Measurements from ENCODE around the gene LRRC8E. TPM values are rescaled to one million over a fixed set of nuclear protein-coding genes. Genes with fewer than 3 reads are reported as not detected.
A peak's percentile ranks its signal among the peaks of the same experiment; 100 is the strongest.
"Not testable (repeated sequence)": the region's sequence is repeated elsewhere in the genome, so short reads cannot be mapped to it uniquely, and the experiment has no call there.

LRRC8E gene
- total and polyA plus RNA-seq, 2 donors: 1.1 to 1.3 TPM

- DNase-seq (ENCODE audit: extremely low spot score): no peak
- H3K4me1 ChIP-seq (ENCODE audit: insufficient read depth): no peaks in the 10 kb centered on the region
- no peak overlapping the region for H3K27ac ChIP-seq (ENCODE audit: low read depth)
- no peak overlapping the region for H3K4me3 ChIP-seq (ENCODE audit: low read depth, low read length)
- 73% methylated on average over 18 of the region's 18 CpGs for WGBS
- no peaks in the 10 kb centered on the region for H3K36me3 ChIP-seq (ENCODE audit: insufficient read depth)
Measured at GRCh38 chr19:7879111-7879807, 9.1 kb upstream of the LRRC8E start.

DNA sequence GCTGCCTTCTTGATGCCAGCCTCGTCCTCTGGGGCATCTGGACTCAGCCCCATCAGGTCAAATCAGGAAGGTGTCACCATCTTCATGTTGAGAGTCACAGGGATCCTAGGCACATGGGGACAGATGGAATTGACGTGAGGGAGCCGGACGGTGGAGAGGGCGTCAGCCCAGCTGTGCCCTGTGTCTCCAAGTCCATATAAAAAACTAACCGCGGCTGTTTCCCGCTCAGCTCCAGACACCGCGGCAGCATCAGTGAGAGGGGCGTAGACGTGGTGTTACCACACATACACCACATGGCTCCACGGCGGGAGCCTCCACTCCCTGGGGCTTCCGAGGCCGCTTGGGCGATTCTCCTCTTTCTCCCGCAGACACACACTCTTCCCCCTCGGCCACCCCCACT, 8.5 kb upstream of the LRRC8E start:
- H3K4me1 ChIP-seq (ENCODE audit: insufficient read depth): no peaks in the 10 kb centered on the region
- DNase-seq (ENCODE audit: extremely low spot score): no peak

DNA sequence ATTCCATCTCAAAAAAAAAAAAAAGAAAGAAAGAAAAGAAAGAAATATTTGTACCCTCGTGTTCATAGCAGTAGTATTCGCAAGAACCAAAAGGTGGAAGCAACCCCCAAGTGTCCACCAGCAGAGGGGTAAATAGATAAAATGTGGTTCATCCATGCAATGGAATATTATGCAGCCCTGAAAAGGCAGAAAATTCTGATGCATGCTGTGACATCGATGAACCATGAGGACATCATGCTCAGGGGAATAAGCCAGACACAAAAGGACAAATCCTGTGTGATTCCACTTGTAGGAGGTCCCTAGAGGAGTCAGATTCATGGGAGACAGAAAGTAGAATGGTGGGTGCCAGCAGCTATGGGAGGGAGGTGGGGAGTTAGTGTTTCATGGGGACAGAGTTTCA, 6.4 kb upstream of the LRRC8E start:
- no peaks in the 10 kb centered on the region for H3K36me3 ChIP-seq (ENCODE audit: insufficient read depth)
- H3K4me1 ChIP-seq (ENCODE audit: insufficient read depth): no peaks in the 10 kb centered on the region
- WGBS: 92% methylated on average over 3 of the region's 3 CpGs
- H3K27ac ChIP-seq (ENCODE audit: low read depth): no peak overlapping the region
- no peak for DNase-seq (ENCODE audit: extremely low spot score)
- no peak overlapping the region for H3K4me3 ChIP-seq (ENCODE audit: low read depth, low read length)

More for the DNA sequence above, 8.5 kb upstream of the LRRC8E start:
- Histone ChIP-seq H3K36me3 (ENCODE audit: insufficient read depth) (no peaks in the 10 kb centered on the region), H3K27ac (ENCODE audit: low read depth) (no peak overlapping the region), H3K4me3 (ENCODE audit: low read depth, low read length) (no peak overlapping the region)
- WGBS: 76% methylated on average over 19 of the region's 19 CpGs

- Histone ChIP-seq H3K4me1 (ENCODE audit: insufficient read depth) (no peaks in the 10 kb centered on the region), H3K4me3 (ENCODE audit: low read depth, low read length) (no peak overlapping the region), H3K27ac (ENCODE audit: low read depth) (no peak overlapping the region), H3K36me3 (ENCODE audit: insufficient read depth) (no peaks in the 10 kb centered on the region)
- WGBS: 90% methylated on average over 4 of the region's 4 CpGs
- DNase-seq (ENCODE audit: extremely low spot score): no peak
Measured at GRCh38 chr19:7883105-7883504, 5.2 kb upstream of the LRRC8E start.

DNA sequence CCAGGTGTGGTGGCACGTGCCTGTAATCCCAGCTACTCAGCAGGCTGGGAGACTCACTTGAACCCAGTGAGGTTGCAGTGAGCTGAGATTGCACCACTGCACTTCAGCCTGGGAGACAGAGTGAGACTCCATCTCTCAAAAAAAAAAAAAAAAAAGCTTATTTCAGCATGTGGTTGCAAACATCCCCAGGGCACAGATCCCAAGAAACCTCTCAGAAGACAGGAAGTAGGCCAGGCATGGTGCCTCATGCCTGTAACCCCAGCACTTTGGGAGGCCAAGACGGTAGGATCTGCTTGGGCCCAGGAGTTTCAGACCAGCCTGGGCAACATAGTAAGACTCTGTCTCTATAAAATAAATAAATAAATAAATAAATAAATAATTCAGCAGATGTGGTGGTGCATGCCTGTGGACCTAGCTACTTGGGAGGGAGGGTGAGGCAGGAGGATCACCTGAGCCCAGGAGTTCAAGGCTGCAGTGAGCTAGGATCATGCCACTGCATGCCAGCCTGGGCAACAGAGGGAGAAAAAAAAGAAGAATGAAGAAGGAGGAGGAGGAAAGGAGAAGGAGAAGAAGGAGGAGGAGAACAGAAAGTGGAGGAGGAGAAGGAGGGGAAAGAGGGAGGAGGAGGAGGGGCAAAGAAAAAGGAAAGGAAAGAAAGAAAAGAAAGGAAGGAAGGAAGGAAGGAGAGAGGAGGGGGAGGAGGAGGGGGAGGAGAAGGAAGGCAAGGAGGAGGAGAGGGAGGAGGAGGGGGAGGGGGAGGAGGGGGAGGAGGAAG, 4.3 kb upstream of the LRRC8E start:
- H3K4me1 ChIP-seq (ENCODE audit: insufficient read depth): no peaks in the 10 kb centered on the region
- DNase-seq (ENCODE audit: extremely low spot score): no peak

GRCh38 chr19:7885818-7886217, 2.5 kb upstream of the LRRC8E start:
- no peak overlapping the region for H3K4me3 ChIP-seq (ENCODE audit: low read depth, low read length)
- no peak overlapping the region for H3K27ac ChIP-seq (ENCODE audit: low read depth)
- no peaks in the 10 kb centered on the region for H3K36me3 ChIP-seq (ENCODE audit: insufficient read depth)
- 77% methylated on average over 8 of the region's 8 CpGs for WGBS
- no peak for DNase-seq (ENCODE audit: extremely low spot score)
- H3K4me1 ChIP-seq (ENCODE audit: insufficient read depth): no peaks in the 10 kb centered on the region

More for the DNA sequence above, 4.3 kb upstream of the LRRC8E start:
- H3K27ac ChIP-seq (ENCODE audit: low read depth): no peak overlapping the region
- no peak overlapping the region for H3K4me3 ChIP-seq (ENCODE audit: low read depth, low read length)
- H3K36me3 ChIP-seq (ENCODE audit: insufficient read depth): no peaks in the 10 kb centered on the region
- WGBS: 74% methylated on average over 2 of the region's 2 CpGs

DNA sequence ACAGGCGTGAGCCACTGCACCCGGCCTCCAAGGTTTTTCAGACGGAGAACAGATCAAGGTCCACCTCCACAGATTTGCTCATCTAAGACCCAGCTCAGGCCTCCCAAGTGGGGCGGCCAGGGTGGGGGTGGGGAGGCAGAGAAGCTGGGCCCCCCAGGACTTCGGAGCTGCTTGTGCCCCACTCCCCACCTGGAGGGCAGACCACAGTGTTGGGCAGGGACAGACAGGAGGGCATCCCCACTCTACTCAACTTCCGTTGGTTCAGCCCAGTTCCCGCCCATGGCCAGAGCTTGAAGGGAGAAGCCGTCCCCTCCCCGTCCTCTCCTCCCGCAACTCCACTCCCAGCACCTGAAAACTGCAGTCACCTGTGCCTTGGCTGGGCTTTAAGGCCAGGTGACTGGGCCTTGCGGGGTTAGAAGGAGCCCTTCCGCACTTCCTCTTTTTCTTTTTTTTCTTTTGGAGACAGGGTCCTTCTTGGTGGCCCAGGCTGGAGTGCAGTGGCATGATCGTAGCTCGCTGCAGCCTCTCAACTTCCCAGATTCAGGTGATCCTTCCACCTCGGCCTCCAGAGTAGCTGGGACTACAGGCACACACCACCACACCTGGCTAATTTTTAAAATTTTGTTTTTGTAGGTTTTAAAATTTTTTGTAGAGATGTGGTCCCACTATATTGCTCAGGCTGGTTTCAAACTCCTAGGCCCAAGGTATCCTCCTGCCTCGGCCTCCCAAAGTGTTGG, 734 bp upstream of the LRRC8E start:
- WGBS: 79% methylated on average over 16 of the region's 16 CpGs
- no peak overlapping the region for H3K27ac ChIP-seq (ENCODE audit: low read depth)
- DNase-seq (ENCODE audit: extremely low spot score): no peak
- no peaks in the 10 kb centered on the region for H3K4me1 ChIP-seq (ENCODE audit: insufficient read depth)
- no peaks in the 10 kb centered on the region for H3K36me3 ChIP-seq (ENCODE audit: insufficient read depth)
- H3K4me3 ChIP-seq (ENCODE audit: low read depth, low read length): no peak overlapping the region

GRCh38 chr19:7888826-7889217, 512 bp downstream of the LRRC8E start:
- 75% methylated on average over 8 of the region's 8 CpGs for WGBS
- H3K4me1 ChIP-seq (ENCODE audit: insufficient read depth): no peaks in the 10 kb centered on the region
- no peak for DNase-seq (ENCODE audit: extremely low spot score)
- no peak overlapping the region for H3K27ac ChIP-seq (ENCODE audit: low read depth)
- H3K4me3 ChIP-seq (ENCODE audit: low read depth, low read length): no peak overlapping the region
- H3K36me3 ChIP-seq (ENCODE audit: insufficient read depth): no peaks in the 10 kb centered on the region

GRCh38 chr19:7893362-7894101, 5.2 kb downstream of the LRRC8E start:
- DNase-seq (ENCODE audit: extremely low spot score): not testable (repeated sequence)
- 75% methylated on average over 18 of the region's 18 CpGs for WGBS

DNA sequence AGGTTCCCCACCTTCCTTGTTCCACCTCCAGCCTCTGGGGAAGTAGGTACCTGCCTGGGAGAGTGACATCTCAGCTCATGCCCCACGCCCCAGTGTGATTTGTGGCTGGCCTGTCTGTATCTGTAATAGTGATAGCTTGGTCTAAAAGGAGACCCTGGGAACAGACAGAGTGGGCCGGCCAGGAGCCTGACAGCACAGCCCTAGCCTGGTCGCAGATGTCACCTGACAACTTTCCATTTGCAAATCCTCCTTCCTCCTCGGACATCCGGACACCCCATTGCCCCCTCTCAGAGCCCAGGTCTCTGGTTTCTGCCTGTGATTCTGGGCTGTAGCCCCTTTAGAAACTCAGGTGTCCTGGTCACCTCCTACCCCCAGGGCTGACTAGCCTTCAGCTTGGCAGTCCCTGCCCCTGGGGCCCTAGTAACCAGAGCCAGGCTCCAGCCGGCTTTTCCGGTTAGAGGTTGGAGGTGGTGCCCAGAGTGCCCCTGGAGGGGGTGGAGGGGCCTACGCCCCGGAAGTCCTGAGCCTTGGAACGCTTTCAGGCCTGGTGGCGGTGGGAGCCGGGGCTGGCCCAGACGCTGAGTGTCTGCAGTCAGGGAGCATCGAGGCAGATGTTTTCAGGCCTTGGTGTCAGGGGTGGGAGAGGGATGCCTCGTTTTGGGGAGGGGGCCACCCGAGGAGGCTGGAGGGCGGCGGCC, 6.5 kb downstream of the LRRC8E start:
- Histone ChIP-seq H3K4me3 (ENCODE audit: low read depth, low read length) (no peak overlapping the region), H3K36me3 (ENCODE audit: insufficient read depth) (no peaks in the 10 kb centered on the region), H3K4me1 (ENCODE audit: insufficient read depth) (no peaks in the 10 kb centered on the region), H3K27ac (ENCODE audit: low read depth) (peak overlapping the region; percentile 67)
- 45% methylated on average over 18 of the region's 18 CpGs for WGBS
- no peak for DNase-seq (ENCODE audit: extremely low spot score)

More at GRCh38 chr19:7893362-7894101, 5.2 kb downstream of the LRRC8E start:
- H3K4me1 ChIP-seq (ENCODE audit: insufficient read depth); H3K4me3 ChIP-seq (ENCODE audit: low read depth, low read length); H3K36me3 ChIP-seq (ENCODE audit: insufficient read depth); H3K27ac ChIP-seq (ENCODE audit: low read depth): not testable (repeated sequence)

DNA sequence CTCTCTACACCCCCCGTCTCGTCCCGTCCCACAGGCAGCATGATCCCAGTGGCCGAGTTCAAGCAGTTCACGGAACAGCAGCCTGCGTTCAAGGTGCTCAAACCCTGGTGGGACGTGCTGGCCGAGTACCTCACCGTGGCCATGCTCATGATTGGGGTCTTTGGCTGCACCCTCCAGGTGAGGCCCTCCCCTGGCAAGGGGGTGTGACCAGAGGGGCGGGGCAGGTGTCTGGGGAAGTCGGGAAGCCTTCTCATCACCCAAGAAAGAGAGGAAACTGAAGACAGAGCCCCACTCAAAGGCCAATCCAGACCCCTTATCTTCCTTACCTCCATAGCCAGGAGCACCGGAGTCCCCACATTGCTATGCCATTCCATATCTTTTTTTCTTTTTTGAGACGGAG, 7.3 kb downstream of the LRRC8E start:
- Histone ChIP-seq H3K27ac (ENCODE audit: low read depth) (no peak overlapping the region), H3K4me1 (ENCODE audit: insufficient read depth) (no peaks in the 10 kb centered on the region), H3K4me3 (ENCODE audit: low read depth, low read length) (no peak overlapping the region), H3K36me3 (ENCODE audit: insufficient read depth) (no peaks in the 10 kb centered on the region)
- no peak for DNase-seq (ENCODE audit: extremely low spot score)
- 84% methylated on average over 13 of the region's 13 CpGs for WGBS

GRCh38 chr19:7897292-7897691, 9.0 kb downstream of the LRRC8E start:
- DNase-seq (ENCODE audit: extremely low spot score): no peak

GRCh38 chr19:7898967-7899366, 10.7 kb downstream of the LRRC8E start:
- WGBS: 91% methylated on average over 16 of the region's 16 CpGs
- DNase-seq (ENCODE audit: extremely low spot score): no peak
- no peak overlapping the region for H3K4me3 ChIP-seq (ENCODE audit: low read depth, low read length)
- H3K4me1 ChIP-seq (ENCODE audit: insufficient read depth): no peaks in the 10 kb centered on the region
- H3K27ac ChIP-seq (ENCODE audit: low read depth): no peak overlapping the region
- H3K36me3 ChIP-seq (ENCODE audit: insufficient read depth): no peaks in the 10 kb centered on the region

More at GRCh38 chr19:7897292-7897691, 9.0 kb downstream of the LRRC8E start:
- Histone ChIP-seq H3K4me3 (ENCODE audit: low read depth, low read length) (no peak overlapping the region), H3K4me1 (ENCODE audit: insufficient read depth) (no peaks in the 10 kb centered on the region), H3K27ac (ENCODE audit: low read depth) (no peak overlapping the region), H3K36me3 (ENCODE audit: insufficient read depth) (no peaks in the 10 kb centered on the region)
- WGBS: 84% methylated on average over 11 of the region's 11 CpGs

All from urinary bladder (tissue), 4 donors.